ENCODE data around the gene FBXL15.

The FBXL15 gene

GRCh38 chr10:102465466-102465865 lies 44.8 kb downstream of the FBXL15 start:
- no peak for DNase-seq (ENCODE audit: low read depth)
- TF ChIP-seq CTCF (IDR thresholded peaks at IDR 0.05; ENCODE audit: low read depth, low read length, missing control alignments), result no peak
- no peak overlapping the region for H3K4me3 ChIP-seq (ENCODE audit: low read depth, low read length)

GRCh38 chr10:102467318-102467717 lies 46.7 kb downstream of the FBXL15 start:
- DNase-seq (ENCODE audit: low read depth), result no peak
- TF ChIP-seq CTCF (IDR thresholded peaks at IDR 0.05; ENCODE audit: low read depth, low read length, missing control alignments), result no peak
- no peak overlapping the region for H3K4me3 ChIP-seq (ENCODE audit: low read depth, low read length)

- no peak overlapping the region for H3K4me3 ChIP-seq (ENCODE audit: low read depth, low read length)
- DNase-seq (ENCODE audit: low read depth), result no peak
- no peak for TF ChIP-seq CTCF (IDR thresholded peaks at IDR 0.05; ENCODE audit: low read depth, low read length, missing control alignments)
These were observed 47.4 kb downstream of the FBXL15 start for GRCh38 chr10:102467971-102468438.

GRCh38 chr10:102468683-102469082 lies 48.0 kb downstream of the FBXL15 start:
- DNase-seq (ENCODE audit: low read depth), result no peak
- H3K4me3 ChIP-seq (ENCODE audit: low read depth, low read length), result no peak overlapping the region
- TF ChIP-seq CTCF (IDR thresholded peaks at IDR 0.05; ENCODE audit: low read depth, low read length, missing control alignments), result no peak

GRCh38 chr10:102470579-102471546 lies 50.2 kb downstream of the FBXL15 start:
- TF ChIP-seq CTCF (IDR thresholded peaks at IDR 0.05; ENCODE audit: low read depth, low read length, missing control alignments), result no peak
- no peak overlapping the region for H3K4me3 ChIP-seq (ENCODE audit: low read depth, low read length)
- no peak for DNase-seq (ENCODE audit: low read depth)

Data from GM12864 (cell line).